Esophagus squamous epithelium (tissue), 4 donors: Measurements from ENCODE around the gene FOXD2.

Experiments
- POLR2A ChIP-seq, 4 donors: fragments of 450-650 bp; IDR thresholded peaks; one replicate each; pipeline ENCODE4 v1.6.1; 2017; ENCODE audit warnings: antibody characterized with exemption in 4 of 4, mild to moderate bottlenecking in 4 of 4, moderate library complexity in 3 of 4
- TF ChIP-seq, protein P1 (sequence below), 6 experiments: fragments of 450-650 bp in 4 of 6; fragments of 200-600 bp in 2 of 6; sonication (generic) in 2 of 6; IDR thresholded peaks; one replicate each; pipeline ENCODE4 v1.5.1; 2016 to 2019; ENCODE audit warnings: antibody characterized with exemption in 6 of 6, mild to moderate bottlenecking in 4 of 6, moderate library complexity in 4 of 6

DNA sequence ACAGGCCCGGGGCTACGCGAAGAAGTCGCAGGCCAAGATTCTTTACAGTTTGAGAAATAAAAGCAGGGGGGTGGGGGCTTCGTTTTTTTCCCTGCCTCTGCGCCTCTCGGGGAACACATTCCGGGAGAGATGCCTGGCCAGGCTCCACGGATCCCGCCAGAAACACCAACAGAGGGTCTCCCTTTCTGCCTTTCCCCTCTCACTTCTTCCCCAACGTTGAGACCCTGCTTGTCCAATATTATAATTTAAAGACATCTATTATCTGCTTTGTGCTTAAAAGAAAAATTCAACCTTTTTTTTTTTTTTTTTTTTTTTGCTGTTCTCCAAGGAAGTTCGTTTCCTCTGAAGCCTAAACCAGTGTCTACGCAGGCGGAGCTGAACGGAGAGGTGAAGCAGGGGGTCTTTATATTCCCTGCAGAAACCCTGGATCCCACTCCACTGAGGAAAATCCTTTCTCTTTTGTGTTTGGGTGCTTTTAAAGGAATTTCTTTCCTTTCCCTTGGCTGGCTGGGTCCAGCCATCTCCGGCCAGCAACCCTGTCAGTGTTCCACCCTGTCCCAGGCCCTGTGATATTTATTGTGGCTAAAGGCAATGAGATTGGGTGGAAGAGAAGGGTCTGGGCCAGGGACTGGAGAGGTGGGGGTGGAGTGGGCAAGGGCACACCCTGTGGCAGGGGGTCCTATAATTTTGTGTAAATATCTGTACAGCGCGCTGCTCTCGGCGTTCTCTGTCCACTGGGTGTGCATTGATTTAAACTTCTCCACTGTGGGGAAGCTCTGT, 2.2 kb downstream of the FOXD2 start:
- TF ChIP-seq, protein P1, sequence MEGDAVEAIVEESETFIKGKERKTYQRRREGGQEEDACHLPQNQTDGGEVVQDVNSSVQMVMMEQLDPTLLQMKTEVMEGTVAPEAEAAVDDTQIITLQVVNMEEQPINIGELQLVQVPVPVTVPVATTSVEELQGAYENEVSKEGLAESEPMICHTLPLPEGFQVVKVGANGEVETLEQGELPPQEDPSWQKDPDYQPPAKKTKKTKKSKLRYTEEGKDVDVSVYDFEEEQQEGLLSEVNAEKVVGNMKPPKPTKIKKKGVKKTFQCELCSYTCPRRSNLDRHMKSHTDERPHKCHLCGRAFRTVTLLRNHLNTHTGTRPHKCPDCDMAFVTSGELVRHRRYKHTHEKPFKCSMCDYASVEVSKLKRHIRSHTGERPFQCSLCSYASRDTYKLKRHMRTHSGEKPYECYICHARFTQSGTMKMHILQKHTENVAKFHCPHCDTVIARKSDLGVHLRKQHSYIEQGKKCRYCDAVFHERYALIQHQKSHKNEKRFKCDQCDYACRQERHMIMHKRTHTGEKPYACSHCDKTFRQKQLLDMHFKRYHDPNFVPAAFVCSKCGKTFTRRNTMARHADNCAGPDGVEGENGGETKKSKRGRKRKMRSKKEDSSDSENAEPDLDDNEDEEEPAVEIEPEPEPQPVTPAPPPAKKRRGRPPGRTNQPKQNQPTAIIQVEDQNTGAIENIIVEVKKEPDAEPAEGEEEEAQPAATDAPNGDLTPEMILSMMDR (IDR thresholded peaks at IDR 0.05): no peak
- TF ChIP-seq POLR2A (IDR thresholded peaks at IDR 0.05): no peak
